ENCODE data around the gene PRKN. TPM values are rescaled to one million over a fixed set of nuclear protein-coding genes. Genes with fewer than 3 reads are reported as not detected.

Gene PRKN
- total RNA-seq, 1 experiment from 2014 or later, result 1.2 TPM

DNA sequence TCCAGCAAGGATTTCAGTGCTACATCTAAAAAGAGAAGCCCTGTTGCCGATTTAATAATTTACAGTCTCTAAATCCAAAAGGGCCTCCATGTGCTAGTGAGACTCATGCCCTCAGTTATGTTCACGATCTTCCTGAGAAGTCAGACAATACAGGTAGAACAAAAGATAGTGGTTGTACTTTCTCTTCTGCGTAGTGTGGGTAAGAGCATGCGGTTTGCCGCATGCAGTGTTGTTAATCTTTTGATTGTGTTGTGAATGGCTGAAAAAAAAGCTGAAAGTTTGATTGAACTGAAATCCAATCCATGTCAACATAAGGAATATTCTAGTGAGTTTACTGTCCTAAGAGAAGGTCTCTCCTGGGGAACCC lies 1379.0 kb downstream of the PRKN start:
- no peaks in the 10 kb centered on the region for H3K9me3 ChIP-seq (ENCODE audit: low read depth, low read length, poor library complexity, severe bottlenecking)
- H3K27me3 ChIP-seq (replicated peaks; ENCODE audit: insufficient read depth, low read depth, low read length, poor library complexity), result no peaks in the 10 kb centered on the region
- H3K27ac ChIP-seq (ENCODE audit: low read depth, low read length, poor library complexity, severe bottlenecking), result no peak overlapping the region
- H3K36me3 ChIP-seq (ENCODE audit: insufficient read depth, low read length, poor library complexity, severe bottlenecking), result no peaks in the 10 kb centered on the region
- no peak overlapping the region for H3K4me3 ChIP-seq (ENCODE audit: low read depth, low read length, poor library complexity, severe bottlenecking)
- ChIA-PET POLR2A (ENCODE audit: low non-redundant PET) (no interaction called here), CTCF (no interaction called here)
- no peaks in the 10 kb centered on the region for H3K4me1 ChIP-seq (ENCODE audit: insufficient read depth, low read length, poor library complexity, severe bottlenecking)
- intact Hi-C loops (cut with micrococcal nuclease; ENCODE audit: unreplicated experiment), result no loop called here
- BruUV-seq (replicated peaks), result no TSS peak
- DNase-seq (ENCODE audit: low spot score), result no peak
- TF ChIP-seq EZH2 (IDR thresholded peaks at IDR 0.05; ENCODE audit: borderline replicate concordance, low read depth, low read length, poor library complexity, severe bottlenecking), result no peak
- TF ChIP-seq, protein P1, sequence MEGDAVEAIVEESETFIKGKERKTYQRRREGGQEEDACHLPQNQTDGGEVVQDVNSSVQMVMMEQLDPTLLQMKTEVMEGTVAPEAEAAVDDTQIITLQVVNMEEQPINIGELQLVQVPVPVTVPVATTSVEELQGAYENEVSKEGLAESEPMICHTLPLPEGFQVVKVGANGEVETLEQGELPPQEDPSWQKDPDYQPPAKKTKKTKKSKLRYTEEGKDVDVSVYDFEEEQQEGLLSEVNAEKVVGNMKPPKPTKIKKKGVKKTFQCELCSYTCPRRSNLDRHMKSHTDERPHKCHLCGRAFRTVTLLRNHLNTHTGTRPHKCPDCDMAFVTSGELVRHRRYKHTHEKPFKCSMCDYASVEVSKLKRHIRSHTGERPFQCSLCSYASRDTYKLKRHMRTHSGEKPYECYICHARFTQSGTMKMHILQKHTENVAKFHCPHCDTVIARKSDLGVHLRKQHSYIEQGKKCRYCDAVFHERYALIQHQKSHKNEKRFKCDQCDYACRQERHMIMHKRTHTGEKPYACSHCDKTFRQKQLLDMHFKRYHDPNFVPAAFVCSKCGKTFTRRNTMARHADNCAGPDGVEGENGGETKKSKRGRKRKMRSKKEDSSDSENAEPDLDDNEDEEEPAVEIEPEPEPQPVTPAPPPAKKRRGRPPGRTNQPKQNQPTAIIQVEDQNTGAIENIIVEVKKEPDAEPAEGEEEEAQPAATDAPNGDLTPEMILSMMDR (conservative IDR thresholded peaks at IDR 0.05; ENCODE audit: low read depth, low read length), result no peak

DNA sequence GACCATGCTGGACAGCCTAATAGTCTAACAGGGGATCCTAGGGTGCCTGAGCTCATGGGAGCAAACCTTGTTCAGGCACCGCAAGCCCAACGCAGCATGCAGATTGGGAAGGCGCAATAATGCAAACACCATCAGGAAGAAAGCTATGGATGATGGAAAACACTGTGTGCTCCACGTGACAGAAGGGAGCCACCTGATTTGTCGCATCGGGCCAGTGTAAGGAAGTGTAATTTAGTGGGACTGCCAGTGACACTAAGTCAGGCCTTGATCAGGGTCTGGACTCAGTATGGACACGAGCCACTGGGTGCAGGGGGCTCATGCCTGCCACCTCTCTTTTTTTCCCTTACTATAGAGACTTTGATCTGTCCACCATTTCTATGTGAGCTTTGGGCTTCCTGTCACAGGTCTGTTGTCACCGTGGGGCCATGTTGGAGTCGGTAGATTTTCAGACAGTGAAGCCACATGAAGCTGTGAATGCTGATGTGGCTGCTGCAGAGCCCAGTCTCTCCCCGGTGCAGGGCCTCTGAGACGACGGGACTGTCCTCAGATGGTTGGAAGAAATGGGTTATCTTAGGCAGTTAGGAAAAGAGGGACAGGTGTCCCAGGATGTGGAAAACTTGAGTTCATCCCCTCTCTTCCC lies 1379.5 kb downstream of the PRKN start:
- H3K9me3 ChIP-seq (ENCODE audit: low read depth, low read length, poor library complexity, severe bottlenecking), result no peaks in the 10 kb centered on the region
- no peaks in the 10 kb centered on the region for H3K4me1 ChIP-seq (ENCODE audit: insufficient read depth, low read length, poor library complexity, severe bottlenecking)
- intact Hi-C loops (cut with micrococcal nuclease; ENCODE audit: unreplicated experiment), result no loop called here
- DNase-seq (ENCODE audit: low spot score), result no peak
- H3K27ac ChIP-seq (ENCODE audit: low read depth, low read length, poor library complexity, severe bottlenecking), result no peak overlapping the region
- H3K4me3 ChIP-seq (ENCODE audit: low read depth, low read length, poor library complexity, severe bottlenecking), result no peak overlapping the region
- POLR2A ChIA-PET (ENCODE audit: low non-redundant PET), result no interaction called here
- no peaks in the 10 kb centered on the region for H3K36me3 ChIP-seq (ENCODE audit: insufficient read depth, low read length, poor library complexity, severe bottlenecking)
- CTCF ChIA-PET, result no interaction called here
- BruUV-seq (replicated peaks), result no TSS peak
- TF ChIP-seq EZH2 (IDR thresholded peaks at IDR 0.05; ENCODE audit: borderline replicate concordance, low read depth, low read length, poor library complexity, severe bottlenecking), result no peak
- TF ChIP-seq, protein P1 (conservative IDR thresholded peaks at IDR 0.05; ENCODE audit: low read depth, low read length), result no peak
- H3K27me3 ChIP-seq (replicated peaks; ENCODE audit: insufficient read depth, low read depth, low read length, poor library complexity), result no peaks in the 10 kb centered on the region

DNA sequence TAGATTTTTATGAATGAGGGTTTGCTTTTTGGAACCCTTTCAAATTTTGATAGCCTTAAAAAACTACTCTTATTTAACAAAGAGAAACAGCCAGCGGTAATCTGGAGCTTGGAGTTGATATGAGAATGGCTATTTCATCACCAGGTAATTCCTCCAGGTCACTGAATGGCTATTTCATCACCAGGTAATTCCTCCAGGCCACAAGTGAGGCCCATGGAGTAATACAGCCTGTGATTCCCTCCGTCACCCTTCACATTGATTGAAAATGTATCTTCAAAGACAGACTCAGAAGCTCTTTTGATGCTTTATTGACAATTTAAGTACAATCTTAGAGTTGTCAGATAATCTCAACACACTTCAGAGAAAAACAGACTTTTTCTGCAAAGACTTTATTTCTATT lies 1380.4 kb downstream of the PRKN start:
- Histone ChIP-seq H3K36me3 (ENCODE audit: insufficient read depth, low read length, poor library complexity, severe bottlenecking) (no peaks in the 10 kb centered on the region), H3K4me1 (ENCODE audit: insufficient read depth, low read length, poor library complexity, severe bottlenecking) (no peaks in the 10 kb centered on the region), H3K4me3 (ENCODE audit: low read depth, low read length, poor library complexity, severe bottlenecking) (no peak overlapping the region), H3K27ac (ENCODE audit: low read depth, low read length, poor library complexity, severe bottlenecking) (no peak overlapping the region), H3K27me3 (replicated peaks; ENCODE audit: insufficient read depth, low read depth, low read length, poor library complexity) (no peaks in the 10 kb centered on the region), H3K9me3 (ENCODE audit: low read depth, low read length, poor library complexity, severe bottlenecking) (no peaks in the 10 kb centered on the region)
- ChIA-PET CTCF (no interaction called here), POLR2A (ENCODE audit: low non-redundant PET) (no interaction called here)
- no peak for TF ChIP-seq EZH2 (IDR thresholded peaks at IDR 0.05; ENCODE audit: borderline replicate concordance, low read depth, low read length, poor library complexity, severe bottlenecking)
- TF ChIP-seq, protein P1 (conservative IDR thresholded peaks at IDR 0.05; ENCODE audit: low read depth, low read length), result no peak
- no peak for DNase-seq (ENCODE audit: low spot score)
- intact Hi-C loops (cut with micrococcal nuclease; ENCODE audit: unreplicated experiment), result no loop called here
- BruUV-seq (replicated peaks), result no TSS peak

All from A673 (cell line).